DMS53 (cell line): ENCODE data around the gene ZNF594.
"Not testable (repeated sequence)": the region's sequence is repeated elsewhere in the genome, so short reads cannot be mapped to it uniquely, and the experiment has no call there.

Experiments
- DNase-seq: peaks from one replicate; lab custom pipeline; 2025; lab: John Stamatoyannopoulos, UW

Gene ZNF594

DNA sequence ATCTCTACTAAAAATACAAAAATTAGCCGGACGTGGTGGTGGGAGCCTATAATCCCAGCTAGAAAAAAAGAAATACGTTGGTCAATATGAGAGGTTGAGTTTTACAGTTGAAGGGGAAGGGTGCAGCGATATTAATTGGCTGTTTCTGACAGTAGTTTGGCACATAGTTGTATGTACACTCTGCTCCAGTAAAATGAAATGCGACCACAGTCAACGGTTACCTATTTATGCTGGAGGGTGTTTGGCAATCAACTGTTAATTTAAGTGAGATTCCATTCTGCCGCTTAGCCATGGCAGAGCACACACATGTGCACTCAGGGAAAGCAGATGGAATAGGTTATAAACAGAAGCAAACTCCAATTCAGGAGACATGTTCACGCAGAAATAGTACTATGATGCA is 9.3 kb upstream of the ZNF594 start:
- no peak for DNase-seq

DNA sequence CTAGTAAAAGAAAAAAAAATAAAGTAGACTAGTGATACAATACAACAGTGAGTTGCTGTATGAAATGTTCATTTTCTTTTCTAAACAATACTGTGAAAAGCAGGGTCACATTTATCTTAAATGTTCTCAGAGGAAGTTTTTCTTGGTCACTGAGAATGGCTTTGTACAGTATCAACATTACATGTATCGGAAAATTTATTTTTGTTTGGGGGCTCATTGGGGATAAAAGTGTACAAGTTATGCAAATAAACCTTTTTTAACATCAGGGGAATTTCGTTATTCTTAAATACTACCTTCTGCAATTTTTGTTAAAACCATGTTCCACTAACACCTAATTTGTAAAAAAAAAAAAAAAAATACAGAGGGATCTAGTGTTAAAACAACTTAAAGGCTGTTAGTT is 8.7 kb upstream of the ZNF594 start:
- DNase-seq: no peak

DNA sequence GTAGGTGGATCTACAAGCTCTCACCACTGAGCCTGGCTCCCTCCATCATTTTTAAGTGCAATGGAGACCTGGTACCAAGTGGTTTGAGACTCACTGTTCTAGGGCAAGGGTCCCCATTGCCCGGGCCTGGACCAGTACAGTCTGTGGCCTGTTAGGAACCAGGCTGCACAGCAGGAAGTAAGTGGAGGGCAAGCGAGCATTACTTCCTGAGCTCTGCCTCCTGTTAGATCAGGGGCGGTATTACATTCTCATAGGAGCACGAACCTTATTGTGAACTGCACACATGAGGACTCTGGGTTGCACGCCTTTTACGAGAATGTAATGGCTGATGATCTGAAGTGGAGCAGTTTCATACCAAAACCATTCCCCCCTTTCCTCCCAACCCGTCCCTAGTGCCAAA is 6.8 kb upstream of the ZNF594 start:
- DNase-seq: no peak

DNA sequence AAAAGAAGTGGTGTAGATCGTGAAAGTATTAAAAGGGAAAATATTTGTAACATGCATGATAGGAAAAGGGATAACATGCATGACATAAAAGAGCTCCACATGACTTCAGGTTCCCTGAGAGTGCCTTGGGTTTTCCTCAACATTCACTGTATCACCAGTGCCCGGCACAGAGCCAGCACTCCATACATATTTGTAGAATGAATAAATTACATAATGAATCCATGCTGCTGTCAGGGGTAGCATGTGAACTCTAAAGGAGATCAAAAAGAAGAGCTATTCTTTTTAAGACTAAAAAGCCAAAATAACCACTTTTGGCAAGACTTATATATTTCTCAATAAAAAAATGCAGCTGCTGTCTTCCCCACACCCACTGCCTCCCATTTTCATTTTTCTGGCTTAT is 2.7 kb upstream of the ZNF594 start:
- no peak for DNase-seq

DNA sequence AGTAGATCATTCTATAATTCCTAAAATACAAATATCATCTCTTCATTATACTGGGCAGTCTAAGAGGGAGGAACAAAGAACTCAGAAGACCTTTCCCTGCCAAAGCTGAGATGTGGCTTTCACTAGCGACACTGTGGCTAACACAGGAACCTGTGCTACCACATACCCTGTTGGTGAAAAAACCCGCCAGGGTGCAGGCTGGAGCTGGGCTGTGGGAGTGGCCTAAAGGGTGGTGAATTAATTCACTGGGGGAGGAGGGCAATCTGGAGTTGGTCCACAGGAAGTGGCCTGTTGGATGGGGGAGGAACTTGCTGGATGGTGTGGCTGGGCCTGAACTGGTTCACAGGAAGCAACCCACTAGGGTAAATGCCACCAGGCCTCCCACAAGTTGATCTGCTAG is 7.4 kb downstream of the ZNF594 start:
- DNase-seq: no peak

DNA sequence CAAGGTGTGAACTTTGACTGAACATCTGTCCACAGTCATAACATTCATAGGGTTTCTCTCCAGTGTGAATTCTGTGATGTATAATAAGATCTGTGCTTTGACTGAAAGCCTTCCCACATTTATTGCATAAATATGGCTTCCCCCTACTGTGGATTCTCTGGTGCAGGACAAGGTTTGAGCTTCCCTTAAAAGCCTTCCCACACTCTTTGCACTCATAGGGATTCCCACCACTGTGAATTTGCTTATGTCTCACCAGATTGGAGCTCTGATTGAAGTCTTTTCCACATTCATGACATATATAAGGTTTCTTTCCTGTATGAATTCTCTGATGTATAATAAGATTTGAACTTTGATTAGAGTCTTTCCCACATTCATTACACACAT is 8.3 kb downstream of the ZNF594 start:
- DNase-seq: no peak

DNA sequence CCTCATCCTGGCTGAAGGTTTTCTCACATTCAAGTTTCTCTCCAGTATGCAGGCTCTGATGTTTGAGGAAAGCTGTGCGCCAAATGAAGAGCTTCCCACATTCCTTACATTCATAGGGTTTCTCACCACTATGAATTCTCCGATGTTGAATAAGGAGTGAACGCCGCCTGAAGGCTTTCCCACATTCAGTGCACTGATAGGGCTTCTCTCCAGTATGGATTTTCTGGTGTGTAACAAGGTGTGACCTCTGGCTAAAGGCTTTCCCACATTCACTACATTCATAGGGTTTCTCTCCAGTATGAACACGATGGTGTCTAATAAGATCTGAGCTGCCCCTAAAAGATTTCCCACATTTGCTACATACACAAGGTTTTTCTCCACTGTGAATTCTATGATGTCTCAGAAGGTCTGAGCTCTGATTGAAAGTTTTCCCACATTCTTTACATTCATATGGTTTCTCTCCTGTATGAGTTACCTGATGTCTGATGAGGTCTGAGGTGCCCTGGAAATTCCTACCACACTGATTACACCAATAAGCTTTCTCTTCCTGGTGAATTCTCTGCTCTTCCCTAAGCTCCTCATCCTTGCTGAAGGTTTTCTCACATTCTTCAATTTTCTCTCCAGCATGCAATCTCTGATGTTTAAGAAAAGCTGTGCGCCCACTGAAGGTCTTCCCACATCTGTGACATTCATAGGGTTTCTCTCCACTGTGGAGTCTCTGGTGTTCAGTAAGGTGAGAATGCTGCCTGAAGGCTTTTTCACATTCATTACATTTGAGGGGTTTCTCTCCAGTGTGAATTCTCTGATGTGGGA is 8.9 kb downstream of the ZNF594 start:
- DNase-seq: no peak

DNA sequence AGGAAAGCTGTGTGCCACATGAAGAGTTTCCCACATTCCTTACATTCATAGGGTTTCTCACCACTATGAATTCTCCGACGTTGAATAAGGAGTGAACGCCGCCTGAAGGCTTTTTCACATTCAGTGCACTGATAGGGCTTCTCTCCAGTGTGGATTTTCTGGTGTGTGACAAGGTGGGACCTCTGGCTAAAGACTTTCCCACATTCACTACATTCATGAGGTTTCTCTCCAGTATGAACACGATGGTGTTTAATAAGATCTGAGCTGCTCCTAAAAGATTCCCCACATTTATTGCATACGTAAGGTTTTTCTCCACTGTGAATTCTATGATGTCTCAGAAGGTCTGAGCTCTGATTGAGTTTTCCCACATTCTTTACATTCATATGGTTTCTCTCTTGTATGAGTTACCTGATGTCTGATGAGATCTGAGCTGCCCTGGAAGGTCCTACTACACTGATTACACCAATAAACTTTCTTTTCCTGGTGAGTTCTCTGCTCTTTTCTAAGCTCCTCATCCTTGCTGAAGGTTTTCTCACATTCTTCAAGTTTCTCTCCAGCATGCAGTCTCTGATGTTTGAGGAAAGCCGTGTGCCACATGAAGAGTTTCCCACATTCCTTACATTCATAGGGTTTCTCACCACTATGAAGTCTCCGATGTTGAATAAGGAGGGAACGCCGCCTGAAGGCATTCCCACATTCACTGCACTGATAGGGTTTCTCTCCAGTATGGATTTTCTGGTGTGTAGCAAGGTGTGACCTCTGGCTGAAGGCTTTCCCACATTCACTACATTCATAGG is 10.0 kb downstream of the ZNF594 start:
- peak; percentile 22 for DNase-seq

DNA sequence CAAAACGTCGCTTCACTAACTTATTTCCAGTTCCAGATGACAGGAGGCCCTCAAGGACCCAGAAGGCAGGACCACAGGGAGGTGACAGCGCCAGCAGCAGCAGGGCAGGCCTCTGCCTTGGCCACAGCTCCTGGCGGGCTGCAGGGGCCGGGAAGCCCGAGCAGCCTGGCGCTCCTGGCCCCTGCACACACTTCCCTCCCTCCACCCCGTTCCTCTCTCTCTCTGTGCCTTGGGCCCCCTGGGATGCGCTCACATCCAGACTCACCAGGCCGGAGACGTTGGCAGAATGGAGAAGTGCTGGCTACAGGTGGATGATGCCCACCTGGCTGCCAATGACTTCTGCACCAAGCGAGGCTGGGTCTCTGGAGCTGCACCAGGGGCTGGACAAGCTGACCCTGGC is 12.7 kb downstream of the ZNF594 start:
- no peak for DNase-seq

DNA sequence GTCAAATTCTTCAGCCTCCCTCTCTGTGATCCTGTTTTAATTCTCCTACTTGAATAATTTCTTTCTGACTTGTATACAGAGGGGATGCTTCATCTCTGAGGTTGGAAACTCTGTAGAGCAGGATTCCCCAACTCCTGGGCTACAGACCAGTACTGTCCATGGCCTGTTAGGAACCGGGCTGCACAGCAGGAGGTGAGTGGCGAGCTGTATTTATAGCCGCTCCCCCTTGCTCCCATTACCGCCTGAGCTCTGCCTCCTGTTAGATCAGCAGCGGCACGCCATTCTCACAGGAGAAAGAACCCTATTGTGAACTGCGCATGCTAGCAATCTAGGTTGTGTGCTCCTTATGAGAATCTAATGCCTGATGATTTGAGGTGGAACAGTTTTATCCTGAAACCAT is 16.6 kb downstream of the ZNF594 start:
- not testable (repeated sequence) for DNase-seq

DNA sequence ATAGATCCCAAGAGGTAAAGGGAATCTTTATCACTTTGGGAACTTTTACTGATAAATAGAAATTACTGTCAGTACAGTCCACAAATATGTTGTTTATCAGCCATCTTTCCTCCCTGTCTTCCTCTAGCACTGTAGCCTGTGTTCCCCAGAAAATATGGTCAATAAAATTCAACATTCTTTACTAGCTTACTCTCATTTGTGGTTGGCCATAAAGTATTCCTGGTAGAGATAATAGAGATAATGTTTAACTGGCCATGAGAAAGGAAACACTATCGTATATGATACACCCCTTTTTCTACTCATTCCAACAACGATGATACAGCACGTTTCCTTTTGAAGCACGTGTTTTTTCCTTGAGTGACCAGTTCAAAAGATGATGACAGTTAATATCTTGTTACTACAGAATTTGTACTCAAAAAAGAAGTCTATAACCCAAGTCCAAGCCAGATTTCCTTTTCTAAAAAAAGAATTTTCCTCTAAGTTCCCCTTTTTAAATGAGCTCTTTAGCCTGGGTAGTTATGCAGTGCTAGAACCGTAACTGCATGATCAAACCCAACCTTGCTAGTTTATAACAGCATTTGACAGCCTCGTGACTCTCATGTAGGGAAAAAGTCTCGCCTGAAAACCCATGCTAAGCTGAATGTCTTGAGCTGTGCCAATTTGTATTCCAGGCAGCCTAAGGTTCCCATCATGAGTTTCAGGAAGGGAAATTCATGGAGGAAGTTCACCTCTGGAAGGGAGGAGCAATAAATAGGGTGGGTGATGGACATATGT is 25.7 kb downstream of the ZNF594 start:
- DNase-seq: not testable (repeated sequence)

DNA sequence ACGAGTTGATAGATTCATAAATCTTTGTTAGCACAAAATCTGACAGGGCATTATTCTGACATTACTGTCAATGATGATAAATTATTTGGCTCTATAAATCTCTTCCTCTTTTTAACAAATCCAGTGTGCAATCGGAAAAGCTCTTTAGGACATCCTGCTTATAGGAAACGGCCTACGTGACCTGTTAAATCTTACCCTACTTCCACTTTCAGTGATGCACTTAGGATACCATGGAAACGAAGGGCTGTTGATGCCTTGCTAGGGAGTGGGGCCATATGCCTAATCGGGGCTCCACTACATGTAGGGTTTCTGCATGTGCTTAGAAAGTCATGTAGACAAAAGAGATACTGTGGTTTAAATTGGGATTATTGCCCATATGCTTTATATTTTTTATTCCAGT is 27.2 kb downstream of the ZNF594 start:
- no peak for DNase-seq

DNA sequence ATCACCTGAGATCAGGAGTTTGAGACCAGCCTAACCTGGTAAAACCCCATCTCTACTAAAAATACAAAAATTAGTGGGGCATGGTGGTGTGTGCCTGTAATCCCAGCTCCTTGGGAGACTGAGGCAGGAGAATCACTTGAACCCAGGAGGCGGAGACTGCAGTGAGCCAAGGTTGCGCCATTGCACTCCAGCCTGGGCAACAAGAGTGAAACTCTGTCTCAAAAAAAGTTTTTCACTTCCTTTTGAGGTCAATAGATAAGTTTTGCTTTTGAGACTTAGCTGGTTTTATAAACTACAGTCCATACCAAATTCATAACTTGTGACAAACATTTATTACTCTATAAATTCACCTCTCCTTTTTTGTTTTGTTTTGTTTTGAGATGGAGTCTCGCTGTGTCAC is 29.9 kb downstream of the ZNF594 start:
- not testable (repeated sequence) for DNase-seq

DNA sequence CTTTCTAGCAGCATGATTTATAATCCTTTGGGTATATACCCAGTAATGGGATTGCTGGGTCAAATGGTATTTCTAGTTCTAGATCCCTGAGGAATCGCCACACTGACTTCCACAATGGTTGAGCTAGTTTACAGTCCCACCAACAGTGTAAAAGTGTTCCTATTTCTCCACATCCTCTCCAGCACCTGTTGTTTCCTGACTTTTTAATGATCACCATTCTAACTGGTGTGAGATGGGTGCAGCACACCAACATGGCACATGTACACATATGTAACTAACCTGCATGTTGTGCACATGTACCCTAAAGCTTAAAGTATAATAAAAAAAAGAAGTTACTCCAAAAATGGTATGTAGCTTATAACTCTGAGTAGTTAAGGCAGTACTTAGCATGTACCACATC is 31.0 kb downstream of the ZNF594 start:
- DNase-seq: not testable (repeated sequence)

DNA sequence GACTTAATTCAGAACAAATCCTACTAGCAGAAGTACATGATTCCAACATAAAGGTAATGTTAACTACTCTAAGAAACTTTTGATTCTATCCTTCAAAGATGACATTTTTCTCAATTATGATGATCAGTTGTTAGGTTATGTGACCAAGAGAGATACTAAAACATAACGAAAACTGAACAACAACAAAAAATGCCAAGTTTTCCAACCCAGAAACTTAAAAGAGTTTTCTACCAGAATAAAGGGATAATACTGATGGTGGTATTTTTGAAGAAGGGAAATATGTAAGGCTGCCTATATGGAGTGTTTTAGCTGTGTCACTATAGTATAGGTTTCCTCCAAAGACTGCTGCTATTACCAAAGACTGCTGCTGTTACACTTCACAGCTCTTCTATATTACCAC is 45.5 kb downstream of the ZNF594 start:
- not testable (repeated sequence) for DNase-seq

DNA sequence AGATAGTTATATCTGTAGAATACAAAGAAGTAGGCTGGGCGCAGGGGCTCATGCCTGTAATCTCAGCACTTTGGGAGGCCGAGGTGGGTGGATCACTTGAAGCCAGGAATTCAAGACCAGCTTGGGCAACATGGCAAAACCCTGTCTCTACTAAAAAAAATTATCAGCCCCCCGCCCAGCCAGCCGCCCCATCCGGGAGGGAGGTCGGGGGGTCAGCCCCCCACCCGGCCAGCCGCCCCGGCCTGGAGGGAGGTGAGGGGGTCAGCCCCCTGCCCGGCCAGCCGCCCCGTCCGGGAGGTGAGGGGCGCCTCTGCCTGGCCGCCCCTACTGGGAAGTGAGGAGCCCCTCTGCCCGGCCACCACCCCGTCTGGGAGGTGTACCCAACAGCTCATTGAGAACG is 48.8 kb downstream of the ZNF594 start:
- not testable (repeated sequence) for DNase-seq

DNA sequence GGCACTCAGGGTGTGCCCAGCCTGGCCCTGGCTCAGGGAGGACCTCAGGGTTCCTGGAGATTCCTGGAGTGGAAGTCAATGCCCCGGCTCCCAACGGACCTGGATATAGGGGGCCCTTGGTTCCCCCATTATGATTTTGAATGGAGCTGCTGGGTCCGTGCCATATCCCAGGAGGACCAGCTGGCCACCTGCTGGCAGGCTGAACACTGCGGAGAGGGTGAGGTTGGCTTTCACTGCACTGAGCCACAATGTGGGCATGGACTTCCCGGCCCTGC is 52.3 kb downstream of the ZNF594 start:
- no peak for DNase-seq

DNA sequence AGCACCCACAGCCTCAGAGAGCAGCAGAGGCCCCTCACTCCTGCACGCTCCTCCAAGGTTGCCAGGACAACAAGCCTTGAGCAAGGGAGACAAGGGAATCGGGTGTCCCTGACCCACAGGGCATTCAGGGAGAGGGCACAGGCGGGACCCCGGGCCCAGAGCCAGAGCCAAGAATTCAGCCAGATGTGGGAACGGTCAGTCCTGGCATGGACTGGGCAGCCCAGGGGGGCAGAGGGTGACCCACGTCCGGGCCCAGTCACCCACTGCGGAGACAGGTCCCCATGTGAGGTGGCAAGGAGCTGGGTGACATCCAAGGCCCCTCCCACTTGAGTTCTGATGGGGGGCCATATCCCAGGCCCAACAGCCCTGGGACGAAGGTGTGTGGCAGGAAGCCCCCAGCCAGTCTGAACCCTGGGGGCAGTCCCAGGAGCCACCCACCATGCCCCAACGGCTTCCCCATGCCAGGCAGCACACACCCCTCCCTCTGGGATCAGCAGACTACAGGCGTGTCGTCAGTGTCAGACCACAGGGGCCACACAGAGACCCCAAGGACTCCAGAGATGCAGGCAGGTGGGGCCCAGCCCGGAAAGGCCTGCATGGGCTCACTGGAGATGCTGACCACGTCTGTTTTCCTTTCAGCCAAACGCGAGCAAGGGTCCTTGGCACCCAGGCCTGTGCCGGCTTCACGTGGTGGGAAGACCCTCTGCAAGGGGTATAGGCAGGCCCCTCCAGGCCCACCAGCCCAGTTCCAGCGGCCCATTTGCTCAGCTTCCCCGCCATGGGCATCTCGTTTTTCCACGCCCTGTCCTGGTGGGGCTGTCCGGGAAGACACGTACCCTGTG is 52.8 kb downstream of the ZNF594 start:
- no peak for DNase-seq

DNA sequence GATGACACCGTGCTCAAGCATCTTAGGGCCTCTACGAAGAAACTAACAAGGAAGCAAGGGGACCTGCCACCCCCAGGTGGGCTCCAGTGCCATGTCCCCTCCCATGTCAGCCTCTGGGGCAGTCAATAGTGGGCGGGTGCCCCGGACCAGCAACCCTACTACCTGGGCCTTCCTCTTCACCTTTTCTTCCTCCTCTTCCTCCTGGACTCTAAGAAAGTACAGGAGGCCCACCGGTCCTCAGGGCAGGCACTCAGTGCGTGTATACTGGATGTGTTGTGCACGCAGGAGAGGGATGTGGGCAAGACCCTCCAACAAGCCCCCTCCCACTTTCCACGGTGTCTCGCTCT is 53.5 kb downstream of the ZNF594 start:
- not testable (repeated sequence) for DNase-seq

DNA sequence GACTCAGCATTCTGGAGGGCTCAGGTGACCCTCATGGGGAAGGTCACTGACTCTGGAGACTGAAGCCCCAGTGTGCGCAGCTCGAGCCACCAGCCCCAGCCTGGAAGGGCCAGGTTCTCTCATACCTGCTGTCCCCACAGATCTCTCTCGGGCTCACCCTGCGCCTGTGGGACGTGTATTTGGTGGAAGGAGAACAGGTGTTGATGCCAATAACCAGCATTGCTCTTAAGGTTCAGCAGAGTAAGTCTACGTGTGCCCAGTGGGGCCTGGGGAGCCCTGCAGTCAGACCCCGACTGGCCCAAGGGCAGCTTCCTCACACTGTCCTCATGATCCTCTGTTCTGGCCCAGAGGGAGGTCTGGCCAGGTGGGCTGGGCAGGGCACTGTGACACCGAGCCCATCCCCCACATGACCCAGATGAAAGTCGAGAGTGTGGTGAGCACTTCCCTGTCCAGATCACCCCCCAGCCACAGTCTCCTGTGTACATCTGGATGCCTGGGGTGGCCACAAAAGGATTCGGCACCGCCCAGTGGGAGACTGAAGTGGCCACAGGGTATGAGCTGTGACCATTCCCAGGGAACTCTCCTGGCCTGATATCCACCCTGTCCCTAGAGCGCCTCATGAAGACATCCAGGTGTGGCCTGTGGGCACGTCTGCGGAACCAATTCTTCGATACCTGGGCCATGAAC is 54.0 kb downstream of the ZNF594 start:
- DNase-seq: not testable (repeated sequence)

DNA sequence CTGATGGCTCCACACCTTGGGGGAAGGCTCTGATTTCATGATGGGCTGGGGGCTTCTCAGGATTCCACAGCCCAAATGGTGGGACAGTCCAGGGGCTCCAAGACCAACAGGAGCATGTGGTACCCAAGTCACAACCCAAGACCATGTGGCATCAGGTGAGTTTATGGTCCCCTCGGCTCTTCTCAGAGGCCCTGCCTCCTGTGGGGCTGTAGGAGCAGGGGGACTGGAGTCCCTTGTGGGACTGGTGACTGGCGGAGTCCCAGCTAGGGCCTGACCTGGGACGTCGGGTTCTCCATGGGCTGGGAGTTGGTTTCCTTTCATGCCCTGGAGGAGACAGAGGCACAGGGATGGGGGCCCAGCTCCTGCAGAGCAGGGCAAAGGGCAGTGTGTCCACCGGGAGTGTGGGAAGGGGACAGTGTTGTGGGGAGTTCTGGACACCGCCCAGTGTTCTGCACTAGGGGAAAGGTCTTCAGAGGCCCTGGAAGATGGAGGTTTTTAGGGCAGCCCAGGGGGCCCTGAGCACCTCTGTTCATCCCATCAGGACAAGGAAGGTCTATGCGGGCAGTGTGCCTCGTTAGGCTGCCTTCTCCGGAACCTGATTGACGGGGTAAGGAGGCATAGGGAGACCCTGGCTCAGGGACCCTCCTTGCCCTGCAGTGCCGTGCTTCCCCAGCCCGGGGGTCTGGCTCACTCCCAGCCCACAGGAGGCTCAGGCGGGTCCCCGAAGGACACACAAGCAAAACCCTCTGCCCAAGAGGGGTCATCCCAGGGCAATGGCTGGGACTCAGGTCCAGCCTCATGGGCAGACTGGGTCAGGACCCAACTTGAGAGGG is 54.9 kb downstream of the ZNF594 start:
- not testable (repeated sequence) for DNase-seq
